K562 (cell line): Measurements from ENCODE around the gene WIPF3.

Source experiments
- CREBBP ChIP-seq: IDR thresholded peaks from one replicate; pipeline ENCODE4 v1.6.1; 2012; ENCODE audit warnings: low read depth, mild to moderate bottlenecking, control low read depth, inconsistent platforms, low read length
- DPF2 ChIP-seq: fragments of 450-650 bp; IDR thresholded peaks from 2 replicates; pipeline ENCODE4 v1.6.1; 2016
- GTF2A2 ChIP-seq: IDR thresholded peaks from 2 replicates; pipeline ENCODE4 v1.6.1; 2016; ENCODE audit warnings: mild to moderate bottlenecking, missing genetic modification characterization, missing compliant biosample characterization
- PHB2 ChIP-seq: fragments of 450-650 bp; IDR thresholded peaks from 2 replicates; pipeline ENCODE4 v1.6.1; 2017; ENCODE audit warnings: low read depth
- ZBTB26 ChIP-seq: fragments of 450-650 bp; formaldehyde crosslinking; IDR thresholded peaks from 2 replicates; pipeline ENCODE4 v1.4.0; 2022; ENCODE audit warnings: missing genetic modification characterization
- ZNF197 ChIP-seq: fragments of 200-800 bp; sonication (Bioruptor generic); IDR thresholded peaks from 2 replicates; pipeline ENCODE4 v1.6.1; 2016; ENCODE audit warnings: low read depth, missing genetic modification characterization, missing compliant biosample characterization

GRCh38 chr7:29946428-29947186, 140.3 kb downstream of the WIPF3 start:
- TF ChIP-seq DPF2: no peak
- no peak for TF ChIP-seq CREBBP
- TF ChIP-seq PHB2: no peak
- TF ChIP-seq ZNF197 (CRISPR knock-in tag): no peak
- no peak for TF ChIP-seq ZBTB26
- TF ChIP-seq GTF2A2 (tag): no peak
